Activated CD4-positive, alpha-beta memory T cell treated with anti-CD3 and anti-CD28 coated beads for 36 hours (primary cell): ENCODE data around the gene ZNF654. TPM values are rescaled to one million over a fixed set of nuclear protein-coding genes. Genes with fewer than 3 reads are reported as not detected.
"Not testable (repeated sequence)": the region's sequence is repeated elsewhere in the genome, so short reads cannot be mapped to it uniquely, and the experiment has no call there.

Experiments
- CTCF ChIA-PET: fragments of 350-600 bp; sonication (Branson Sonifier 250); formaldehyde crosslinking; loops from one replicate; lab custom pipeline; 2021; ENCODE audit warnings: antibody characterized with exemption, inconsistent platforms; lab: Charles Lee
- POLR2A ChIA-PET: fragments of 350-600 bp; sonication (Branson Sonifier 250); formaldehyde crosslinking; loops from one replicate; lab custom pipeline; 2021; ENCODE audit warnings: antibody characterized with exemption; lab: Charles Lee
- DNase-seq: peaks from one replicate; pipeline ENCODE4 v3.0.0-alpha.2; 2020
- H3K27ac Mint-ChIP-seq: one replicate; pipeline ENCODE4 v1.8.0; 2021; ENCODE audit warnings: mixed read lengths
- H3K27me3 Mint-ChIP-seq: one replicate; pipeline ENCODE4 v1.8.0; 2021; ENCODE audit warnings: mixed read lengths
- H3K36me3 Mint-ChIP-seq: one replicate; pipeline ENCODE4 v1.8.0; 2021; ENCODE audit warnings: mixed read lengths
- H3K4me1 Mint-ChIP-seq: one replicate; pipeline ENCODE4 v1.8.0; 2021; ENCODE audit warnings: low read depth, mixed read lengths
- H3K4me3 Mint-ChIP-seq: one replicate; pipeline ENCODE4 v1.8.0; 2021; ENCODE audit warnings: mild to moderate bottlenecking, mixed read lengths
- H3K9me3 Mint-ChIP-seq: one replicate; pipeline ENCODE4 v1.8.0; 2021; ENCODE audit warnings: mixed read lengths
- intact Hi-C: fragments of 100-400 bp; cut with micrococcal nuclease; formaldehyde crosslinking; loops from one replicate; pipeline ENCODE4 v1.15.1; 2023
- total RNA-seq, 2 experiments: library from RNA; stranded (reverse); gene quantifications; one replicate each; pipeline ENCODE4 v1.2.3, GENCODE V29; 2021

ZNF654 gene
- total RNA-seq, 2 experiments from 2014 or later = 15.6 to 16.7 TPM

DNA sequence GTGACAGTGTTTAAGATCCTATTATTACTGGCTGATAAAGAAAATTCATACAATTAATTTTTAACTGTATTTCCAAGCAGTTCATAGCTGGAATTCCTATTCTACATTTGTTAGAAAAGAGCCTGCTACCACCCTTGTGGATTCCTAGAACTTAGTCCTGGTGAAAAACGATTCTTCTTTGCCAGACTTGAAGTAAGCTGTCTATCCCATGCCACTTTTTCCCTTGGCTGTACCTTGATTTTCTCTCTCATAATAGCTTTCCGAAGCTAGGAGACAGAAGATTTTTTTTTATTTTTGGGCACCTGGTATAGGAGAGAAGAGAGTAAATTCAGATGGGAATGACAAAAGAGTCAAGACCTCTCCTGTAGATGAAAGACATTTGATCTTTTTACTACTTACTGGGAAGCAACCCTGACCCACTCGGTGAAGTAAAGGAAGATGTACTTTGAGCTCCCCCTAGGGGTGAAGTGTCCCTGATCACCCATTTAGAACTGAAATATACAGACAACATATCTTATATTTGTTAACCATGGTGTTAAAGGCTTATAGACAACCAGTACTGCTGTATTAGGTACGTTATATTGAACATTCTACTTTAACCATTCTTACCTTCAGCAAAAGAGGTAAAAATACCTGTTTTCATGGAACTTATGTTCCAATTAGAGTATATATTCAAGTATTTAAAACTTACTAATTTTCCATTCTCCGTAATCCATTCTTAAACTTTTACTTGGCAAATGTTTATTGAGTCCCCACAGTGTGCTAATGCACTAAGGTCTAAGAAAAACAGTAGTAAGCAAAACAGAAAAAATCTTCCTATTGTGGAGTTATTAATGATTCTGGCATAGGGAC, 54.5 kb downstream of the ZNF654 start:
- Mint-ChIP-seq H3K4me1 (peaks cover 34% of the 10 kb centered on the region), H3K27ac (no peak overlapping the region), H3K27me3 (no peaks in the 10 kb centered on the region), H3K4me3 (no peak overlapping the region), H3K9me3 (no peaks in the 10 kb centered on the region), H3K36me3 (peaks cover 21% of the 10 kb centered on the region)
- CTCF ChIA-PET = interaction anchor here (0.7 to 2.5 kb wide), 38 partner anchors 8 to 852 kb away, joined by 3 to 19 read pairs (median 6); partner anchors contain the start of genes C3orf38, CGGBP1 and ZNF654
- POLR2A ChIA-PET = interaction anchor here (0.7 kb wide), 1 partner anchor 55 kb away, joined by 3 read pairs; the partner anchor contains the start of gene CGGBP1
- DNase-seq = peak; percentile 56
- intact Hi-C loops = loop anchor here (1.0 to 2.0 kb wide), 8 partner anchors 19 to 781 kb away; partner anchors contain the start of genes CGGBP1 and ZNF654

DNA sequence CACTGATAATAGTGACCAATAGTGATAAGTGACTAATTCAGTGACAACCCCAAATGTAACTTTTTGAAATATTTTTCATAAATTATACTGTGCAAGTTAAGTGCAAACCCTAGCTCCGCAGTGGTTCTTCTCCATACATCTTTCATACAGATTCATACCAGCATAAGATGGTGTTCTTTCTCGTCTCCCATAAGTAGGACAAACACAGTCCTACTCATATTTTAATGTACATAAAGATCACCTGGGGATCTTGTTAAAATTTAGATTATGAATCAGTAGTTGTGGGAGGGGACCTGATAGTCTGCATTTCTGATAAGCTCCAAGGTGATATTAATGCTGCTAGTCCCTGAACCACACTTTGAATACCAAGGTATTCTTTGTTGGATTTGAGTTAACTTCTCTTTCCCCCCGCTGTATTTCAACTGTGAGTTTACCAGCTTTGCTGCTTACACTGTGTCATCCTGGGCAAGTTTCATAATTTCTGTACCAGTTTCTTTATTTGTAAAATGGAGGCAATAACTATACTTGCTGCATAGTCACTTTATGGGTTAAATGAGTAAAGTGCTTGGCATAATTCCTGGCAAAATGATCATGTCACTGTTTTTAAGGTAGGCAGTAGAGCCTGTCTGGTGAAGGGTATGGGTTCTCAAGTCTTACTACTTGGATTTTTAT, 56.0 kb downstream of the ZNF654 start:
- H3K27ac Mint-ChIP-seq = peak overlapping the region; percentile 42
- POLR2A ChIA-PET = interaction anchor here (0.9 to 2.3 kb wide), 4 partner anchors 18 to 57 kb away, joined by 3 to 10 read pairs (median 6); partner anchors contain the start of genes C3orf38, CGGBP1 and ZNF654
- H3K4me3 Mint-ChIP-seq = no peak overlapping the region
- peaks cover 30% of the 10 kb centered on the region for H3K4me1 Mint-ChIP-seq
- CTCF ChIA-PET = interaction anchor here (0.5 to 2.5 kb wide), 9 partner anchors 13 to 552 kb away, joined by 3 to 13 read pairs (median 4); partner anchors contain the start of genes CGGBP1 and ZNF654
- intact Hi-C loops = loop anchor here (1.0 to 2.0 kb wide), 6 partner anchors 18 to 802 kb away; partner anchors contain the start of gene C3orf38
- H3K27me3 Mint-ChIP-seq = no peaks in the 10 kb centered on the region
- peaks cover 23% of the 10 kb centered on the region for H3K36me3 Mint-ChIP-seq
- no peaks in the 10 kb centered on the region for H3K9me3 Mint-ChIP-seq
- DNase-seq = no peak

DNA sequence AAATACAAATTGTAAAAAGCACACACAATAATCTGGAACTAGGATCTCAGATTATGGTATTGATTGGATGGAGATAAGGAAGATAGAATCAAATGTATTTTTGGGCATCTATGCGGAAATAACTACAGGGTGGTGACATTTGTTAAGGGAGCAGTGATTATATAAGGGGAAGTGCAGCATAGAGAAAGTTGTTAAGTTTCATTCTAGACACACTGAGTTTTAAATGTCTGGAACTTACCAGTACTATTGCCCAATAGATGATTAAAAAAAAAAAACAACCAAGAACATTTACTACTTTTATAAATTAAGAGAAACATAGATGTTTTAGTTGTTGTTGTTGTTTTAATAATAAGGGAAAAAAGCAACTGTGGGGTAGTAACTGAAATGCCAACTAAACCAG, 58.6 kb downstream of the ZNF654 start:
- peaks cover 29% of the 10 kb centered on the region for H3K4me1 Mint-ChIP-seq
- peaks cover 23% of the 10 kb centered on the region for H3K36me3 Mint-ChIP-seq
- H3K9me3 Mint-ChIP-seq = no peaks in the 10 kb centered on the region
- CTCF ChIA-PET = no interaction called here
- H3K4me3 Mint-ChIP-seq = no peak overlapping the region
- intact Hi-C loops = no loop called here
- DNase-seq = no peak
- H3K27me3 Mint-ChIP-seq = no peaks in the 10 kb centered on the region
- H3K27ac Mint-ChIP-seq = no peak overlapping the region
- POLR2A ChIA-PET = no interaction called here

- DNase-seq, intact Hi-C loops, POLR2A ChIA-PET, CTCF ChIA-PET, H3K27ac Mint-ChIP-seq, H3K27me3 Mint-ChIP-seq, H3K9me3 Mint-ChIP-seq, H3K4me3 Mint-ChIP-seq: not testable (repeated sequence)
- H3K4me1 Mint-ChIP-seq = peaks cover 35% of the 10 kb centered on the region
- peaks cover 23% of the 10 kb centered on the region for H3K36me3 Mint-ChIP-seq
These were observed 59.5 kb downstream of the ZNF654 start for GRCh38 chr3:88118603-88119002.

GRCh38 chr3:88123526-88123925, 64.5 kb downstream of the ZNF654 start:
- Mint-ChIP-seq H3K27me3 (no peaks in the 10 kb centered on the region), H3K4me3 (no peak overlapping the region), H3K27ac (no peak overlapping the region), H3K36me3 (peaks cover 7% of the 10 kb centered on the region), H3K4me1 (peaks cover 14% of the 10 kb centered on the region), H3K9me3 (no peaks in the 10 kb centered on the region)
- POLR2A ChIA-PET = interaction anchor here (0.8 to 1.0 kb wide), 2 partner anchors 25 to 65 kb away, joined by 3 to 4 read pairs; partner anchors contain the start of genes CGGBP1 and ZNF654
- CTCF ChIA-PET = interaction anchor here (0.6 to 1.5 kb wide), 3 partner anchors 9 to 17 kb away, joined by 3 to 12 read pairs (median 3); no protein-coding TSS in a partner anchor
- intact Hi-C loops = no loop called here
- DNase-seq = no peak

- Mint-ChIP-seq H3K4me3 (no peak overlapping the region), H3K36me3 (peaks cover 15% of the 10 kb centered on the region), H3K4me1 (peaks cover 18% of the 10 kb centered on the region), H3K27me3 (no peaks in the 10 kb centered on the region), H3K27ac (no peak overlapping the region), H3K9me3 (no peaks in the 10 kb centered on the region)
- POLR2A ChIA-PET = no interaction called here
- intact Hi-C loops = loop anchor here (2.0 kb wide), 2 partner anchors 17 to 19 kb away; no protein-coding TSS in a partner anchor
- DNase-seq = no peak
- CTCF ChIA-PET = interaction anchor here (0.6 to 1.1 kb wide), 3 partner anchors 18 to 833 kb away, joined by 3 to 6 read pairs (median 3); no protein-coding TSS in a partner anchor
These were observed 72.6 kb downstream of the ZNF654 start for GRCh38 chr3:88131695-88132094.

- no peak for DNase-seq
- ChIA-PET CTCF (interaction anchor here (1.1 to 1.2 kb wide), 2 partner anchors 10 to 19 kb away, joined by 3 to 6 read pairs; no protein-coding TSS in a partner anchor), POLR2A (interaction anchor here (2.4 kb wide), 1 partner anchor 18 kb away, joined by 10 read pairs; no protein-coding TSS in a partner anchor)
- H3K27ac Mint-ChIP-seq = no peak overlapping the region
- no peak overlapping the region for H3K4me3 Mint-ChIP-seq
- no peaks in the 10 kb centered on the region for H3K9me3 Mint-ChIP-seq
- no peaks in the 10 kb centered on the region for H3K27me3 Mint-ChIP-seq
- H3K36me3 Mint-ChIP-seq = peaks cover 11% of the 10 kb centered on the region
- peaks cover 15% of the 10 kb centered on the region for H3K4me1 Mint-ChIP-seq
- intact Hi-C loops = loop anchor here (2.0 kb wide), 2 partner anchors 18 kb away; no protein-coding TSS in a partner anchor
These were observed 73.8 kb downstream of the ZNF654 start for GRCh38 chr3:88132894-88133293.

- Mint-ChIP-seq H3K27me3 (no peaks in the 10 kb centered on the region), H3K36me3 (peaks cover 12% of the 10 kb centered on the region), H3K4me1 (peaks cover 15% of the 10 kb centered on the region), H3K4me3 (no peak overlapping the region), H3K27ac (peak overlapping the region; percentile 2), H3K9me3 (no peaks in the 10 kb centered on the region)
- no peak for DNase-seq
- CTCF ChIA-PET = interaction anchor here (0.9 to 1.4 kb wide), 2 partner anchors 15 to 17 kb away, joined by 3 read pairs; no protein-coding TSS in a partner anchor
- intact Hi-C loops = loop anchor here (2.0 kb wide), 2 partner anchors 17 to 19 kb away; no protein-coding TSS in a partner anchor
- POLR2A ChIA-PET = interaction anchor here (1.1 to 2.4 kb wide), 3 partner anchors 16 to 76 kb away, joined by 3 to 10 read pairs (median 6); partner anchors contain the start of gene C3orf38
These were observed 74.7 kb downstream of the ZNF654 start for GRCh38 chr3:88133711-88134263.

- H3K27ac Mint-ChIP-seq = no peak overlapping the region
- ChIA-PET POLR2A (no interaction called here), CTCF (interaction anchor here (3.1 kb wide), 1 partner anchor 24 kb away, joined by 10 read pairs; no protein-coding TSS in a partner anchor)
- intact Hi-C loops = no loop called here
- peaks cover 21% of the 10 kb centered on the region for H3K4me1 Mint-ChIP-seq
- no peaks in the 10 kb centered on the region for H3K9me3 Mint-ChIP-seq
- peaks cover 25% of the 10 kb centered on the region for H3K36me3 Mint-ChIP-seq
- H3K27me3 Mint-ChIP-seq = no peaks in the 10 kb centered on the region
- no peak for DNase-seq
- no peak overlapping the region for H3K4me3 Mint-ChIP-seq
These were observed 78.8 kb downstream of the ZNF654 start for GRCh38 chr3:88137836-88138235.

GRCh38 chr3:88141458-88142083, 82.5 kb downstream of the ZNF654 start:
- H3K9me3 Mint-ChIP-seq = no peaks in the 10 kb centered on the region
- intact Hi-C loops = no loop called here

More at GRCh38 chr3:88141458-88142083, 82.5 kb downstream of the ZNF654 start:
- no peaks in the 10 kb centered on the region for H3K27me3 Mint-ChIP-seq
- H3K27ac Mint-ChIP-seq = no peak overlapping the region
- CTCF ChIA-PET = no interaction called here
- DNase-seq = no peak
- peaks cover 20% of the 10 kb centered on the region for H3K36me3 Mint-ChIP-seq
- POLR2A ChIA-PET = no interaction called here
- H3K4me1 Mint-ChIP-seq = peaks cover 8% of the 10 kb centered on the region
- no peak overlapping the region for H3K4me3 Mint-ChIP-seq
